Bronchial epithelial cell (primary cell): ENCODE measurements around the gene HIRIP3. TPM values are rescaled to one million over a fixed set of nuclear protein-coding genes. Genes with fewer than 3 reads are reported as not detected.

ENCODE experiments used
- DNase-seq: peaks from one replicate; pipeline ENCODE4 v3.0.0-alpha.2; 2010; ENCODE audit warnings: low read depth
- FAIRE-seq: peaks from 2 replicates; lab custom pipeline; 2011; peaks lifted over from hg19 to GRCh38; lab: Jason Lieb, UNC
- H3K27me3 ChIP-seq: 2 replicates; pipeline ENCODE4 v1.5.1; 2011; ENCODE audit warnings: low read length; ENCODE audit not compliant: control insufficient read depth, insufficient read depth
- H3K36me3 ChIP-seq: 2 replicates; pipeline ENCODE4 v1.5.1; 2011; ENCODE audit warnings: low read length; ENCODE audit not compliant: control insufficient read depth, insufficient read depth
- H3K4me3 ChIP-seq: 2 replicates; pipeline ENCODE4 v1.5.1; 2011; ENCODE audit warnings: mild to moderate bottlenecking, low read depth, low read length, control low read depth
- total RNA-seq: library from RNA; depleted of rRNA; stranded (reverse); fragments of >200 nt; gene quantifications from 2 replicates; pipeline ENCODE4 v1.2.1, GENCODE V29; 2014
- TF ChIP-seq, protein P1 (sequence below): IDR thresholded peaks from 2 replicates; pipeline ENCODE4 v1.5.1; 2011; ENCODE audit warnings: mild to moderate bottlenecking, moderate library complexity, low read length, control low read depth, inconsistent platforms; ENCODE audit not compliant: insufficient read depth, severe bottlenecking

HIRIP3 gene
- total RNA-seq, 1 donor from 2014 or later: 6.8 TPM

DNA sequence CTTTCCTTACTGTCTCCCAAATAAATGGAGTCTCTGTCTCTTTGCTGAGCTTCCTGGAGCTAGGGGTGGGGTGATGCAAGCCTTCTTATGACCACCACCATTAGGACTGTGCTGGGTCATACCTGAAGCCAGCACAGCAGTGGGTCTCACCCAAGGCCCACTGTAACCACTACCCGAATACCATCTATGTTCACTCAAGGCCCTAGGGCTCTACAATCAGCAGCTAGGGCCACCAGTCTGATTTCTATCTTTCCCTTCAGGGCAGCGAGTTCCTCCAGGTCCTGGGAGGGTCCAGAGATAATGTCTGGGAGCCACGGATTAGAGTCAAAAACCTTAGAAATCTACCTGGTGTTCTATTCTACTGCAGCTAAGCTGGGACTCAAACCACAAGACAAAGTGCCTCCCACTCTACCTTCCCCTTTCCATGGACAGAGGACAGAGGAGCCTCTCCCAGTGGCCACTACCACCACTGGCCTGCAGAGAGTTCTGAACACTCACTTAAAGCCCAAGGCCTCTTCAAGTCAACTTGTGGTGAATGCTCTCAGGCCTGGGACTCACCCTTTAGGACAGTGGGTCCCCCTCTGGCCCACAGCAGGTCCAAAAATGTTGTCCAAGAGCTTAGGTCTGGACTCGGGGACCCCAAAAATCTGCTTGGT is 44.5 kb downstream of the HIRIP3 start:
- no peak overlapping the region for H3K4me3 ChIP-seq
- TF ChIP-seq, protein P1, sequence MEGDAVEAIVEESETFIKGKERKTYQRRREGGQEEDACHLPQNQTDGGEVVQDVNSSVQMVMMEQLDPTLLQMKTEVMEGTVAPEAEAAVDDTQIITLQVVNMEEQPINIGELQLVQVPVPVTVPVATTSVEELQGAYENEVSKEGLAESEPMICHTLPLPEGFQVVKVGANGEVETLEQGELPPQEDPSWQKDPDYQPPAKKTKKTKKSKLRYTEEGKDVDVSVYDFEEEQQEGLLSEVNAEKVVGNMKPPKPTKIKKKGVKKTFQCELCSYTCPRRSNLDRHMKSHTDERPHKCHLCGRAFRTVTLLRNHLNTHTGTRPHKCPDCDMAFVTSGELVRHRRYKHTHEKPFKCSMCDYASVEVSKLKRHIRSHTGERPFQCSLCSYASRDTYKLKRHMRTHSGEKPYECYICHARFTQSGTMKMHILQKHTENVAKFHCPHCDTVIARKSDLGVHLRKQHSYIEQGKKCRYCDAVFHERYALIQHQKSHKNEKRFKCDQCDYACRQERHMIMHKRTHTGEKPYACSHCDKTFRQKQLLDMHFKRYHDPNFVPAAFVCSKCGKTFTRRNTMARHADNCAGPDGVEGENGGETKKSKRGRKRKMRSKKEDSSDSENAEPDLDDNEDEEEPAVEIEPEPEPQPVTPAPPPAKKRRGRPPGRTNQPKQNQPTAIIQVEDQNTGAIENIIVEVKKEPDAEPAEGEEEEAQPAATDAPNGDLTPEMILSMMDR: no peak
- FAIRE-seq (no peak), DNase-seq (no peak)
- H3K27me3 ChIP-seq: no peaks in the 10 kb centered on the region
- H3K36me3 ChIP-seq: no peaks in the 10 kb centered on the region

DNA sequence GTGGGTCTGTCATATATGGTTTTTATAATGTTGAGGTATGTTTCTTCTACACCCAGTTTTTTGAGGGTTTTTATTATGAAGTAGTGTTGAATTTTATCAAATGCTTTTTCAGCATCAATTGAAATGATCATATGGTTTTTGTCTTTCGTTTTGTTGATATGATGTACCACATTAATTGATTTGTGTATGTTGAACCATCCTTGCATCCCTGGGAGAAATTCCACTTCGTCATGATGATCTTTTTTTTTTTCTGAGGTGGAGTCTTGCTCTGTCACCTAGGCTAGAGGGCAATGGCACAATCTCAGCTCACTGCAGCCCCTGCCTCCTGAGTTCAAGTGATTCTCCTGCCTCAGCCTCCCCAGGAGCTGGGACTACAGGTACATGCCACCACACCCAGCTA is 47.5 kb downstream of the HIRIP3 start:
- TF ChIP-seq, protein P1: no peak
- DNase-seq (no peak), FAIRE-seq (no peak)
- H3K4me3 ChIP-seq: no peak overlapping the region
- no peaks in the 10 kb centered on the region for H3K36me3 ChIP-seq
- H3K27me3 ChIP-seq: no peaks in the 10 kb centered on the region

DNA sequence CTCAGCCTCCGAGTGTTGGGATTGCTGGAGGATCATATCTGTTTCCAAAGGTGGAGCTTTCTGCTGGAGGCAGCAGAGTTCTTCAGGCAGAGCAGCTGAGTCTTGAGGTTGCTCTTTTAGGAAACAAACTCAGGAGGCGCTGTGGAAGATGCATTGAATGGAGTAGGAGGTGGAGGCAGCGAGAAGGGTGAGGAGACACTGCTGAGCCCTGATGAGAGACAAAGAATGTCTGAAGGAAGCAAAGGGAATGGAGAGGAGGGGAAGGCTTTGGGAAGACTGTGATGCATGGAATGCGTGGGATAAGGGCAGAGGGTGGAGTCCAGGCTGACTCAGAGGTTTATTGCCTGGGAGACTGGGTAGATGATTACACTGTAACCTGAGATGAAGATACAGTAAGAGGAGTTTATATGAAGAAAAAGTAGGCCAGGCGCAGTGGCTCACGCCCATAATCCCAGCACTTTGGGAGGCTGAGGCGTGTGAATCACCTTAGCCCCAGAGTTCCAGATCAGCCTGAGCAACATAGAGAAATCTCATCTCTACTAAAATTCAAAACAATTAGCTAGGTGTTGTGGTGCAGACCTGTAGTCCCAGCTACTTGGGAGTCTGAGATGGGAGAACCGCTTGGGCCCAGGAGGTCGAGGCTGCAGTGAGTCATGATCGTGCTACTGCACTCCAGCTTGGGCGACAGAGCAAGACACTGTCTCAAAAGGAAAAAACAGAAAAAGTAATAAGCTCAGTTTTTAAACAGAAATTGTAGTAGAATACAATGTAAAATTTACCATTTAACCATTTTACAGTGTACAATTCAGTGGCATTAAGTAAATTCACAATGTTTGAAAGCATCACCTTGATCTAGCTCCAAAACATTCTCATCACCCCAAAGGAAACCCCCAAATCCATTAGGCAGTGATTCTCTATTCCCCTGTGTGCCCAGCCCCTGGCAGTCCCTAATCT is 51.3 kb downstream of the HIRIP3 start:
- TF ChIP-seq, protein P1: peak; percentile 26
- Histone ChIP-seq H3K4me3 (no peak overlapping the region), H3K36me3 (no peaks in the 10 kb centered on the region), H3K27me3 (no peaks in the 10 kb centered on the region)
- FAIRE-seq (peak; percentile 58), DNase-seq (peak; percentile 99)

Other genes starting within 250 kb of the HIRIP3 start
- not detected in 2 replicates for gene C16orf54, start 249.6 kb downstream of the HIRIP3 start, total RNA-seq
- not detected in 2 replicates for gene ZG16, start 217.4 kb downstream of the HIRIP3 start, total RNA-seq
- 11.3 and 12.0 TPM in 2 replicates for gene KIF22, start 204.9 kb downstream of the HIRIP3 start, total RNA-seq
- gene MAZ, start 189.1 kb downstream of the HIRIP3 start, total RNA-seq: 125 and 168 TPM in 2 replicates
- gene PRRT2, start 183.4 kb downstream of the HIRIP3 start, total RNA-seq: not detected in 2 replicates
- gene PAGR1, start 179.5 kb downstream of the HIRIP3 start, total RNA-seq: 15.2 and 24.7 TPM in 2 replicates
- 87.1 and 118 TPM in 2 replicates for gene MVP, start 175.2 kb downstream of the HIRIP3 start, total RNA-seq
- gene CDIPT, start 132.4 kb downstream of the HIRIP3 start, total RNA-seq: 46.1 and 53.2 TPM in 2 replicates
- 1.8 and 2.9 TPM in 2 replicates for gene SEZ6L2, start 96.1 kb downstream of the HIRIP3 start, total RNA-seq
- gene ASPHD1, start 95.1 kb downstream of the HIRIP3 start, total RNA-seq: 1.2 and 2.4 TPM in 2 replicates
- gene KCTD13, start 69.4 kb downstream of the HIRIP3 start, total RNA-seq: 8.2 and 12.2 TPM in 2 replicates
- 49.8 and 66.1 TPM in 2 replicates for gene TMEM219, start 33.5 kb downstream of the HIRIP3 start, total RNA-seq
- 24.7 and 28.7 TPM in 2 replicates for gene TAOK2, start 21.7 kb downstream of the HIRIP3 start, total RNA-seq
- gene INO80E, start 624 bp upstream of the HIRIP3 start, total RNA-seq: 15.1 and 22.6 TPM in 2 replicates
- not detected in 2 replicates for gene DOC2A, start 15.4 kb upstream of the HIRIP3 start, total RNA-seq
- gene C16orf92, start 27.6 kb upstream of the HIRIP3 start, total RNA-seq: not detected in 2 replicates
- not detected in 2 replicates for gene TLCD3B, start 35.7 kb upstream of the HIRIP3 start, total RNA-seq
- 496 and 527 TPM in 2 replicates for gene ALDOA, start 70.1 kb upstream of the HIRIP3 start, total RNA-seq
- gene PPP4C, start 80.4 kb upstream of the HIRIP3 start, total RNA-seq: 249 and 310 TPM in 2 replicates
- 0.26 and 0.90 TPM in 2 replicates for gene TBX6, start 96.3 kb upstream of the HIRIP3 start, total RNA-seq
- 3.7 and 7.4 TPM in 2 replicates for gene YPEL3, start 100.6 kb upstream of the HIRIP3 start, total RNA-seq
- gene GDPD3, start 117.9 kb upstream of the HIRIP3 start, total RNA-seq: 7.1 and 20.7 TPM in 2 replicates
- 7.4 and 13.4 TPM in 2 replicates for gene MAPK3, start 127.6 kb upstream of the HIRIP3 start, total RNA-seq
- gene CORO1A, start 188.0 kb upstream of the HIRIP3 start, total RNA-seq: 0.79 and 1.5 TPM in 2 replicates
- 45.7 and 235 TPM in 2 replicates for gene BOLA2B, start 198.0 kb upstream of the HIRIP3 start, total RNA-seq
- gene SLX1A, start 198.3 kb upstream of the HIRIP3 start, total RNA-seq: 24.5 and 24.6 TPM in 2 replicates
- gene SULT1A3, start 203.6 kb upstream of the HIRIP3 start, total RNA-seq: 0.26 and 3.3 TPM in 2 replicates